H1 (cell line): Measurements from ENCODE around the gene TP73. TPM values are rescaled to one million over a fixed set of nuclear protein-coding genes. Genes with fewer than 3 reads are reported as not detected.

ENCODE experiments used
- CTCF ChIA-PET: fragments of 300-600 bp; sonication (Branson Sonifier 250); formaldehyde crosslinking; loops from one replicate; lab custom pipeline; 2021; ENCODE audit not compliant: partially characterized antibody; lab: Charles Lee
- POLR2A ChIA-PET: fragments of 300-600 bp; sonication (Branson Sonifier 250); formaldehyde crosslinking; loops from one replicate; lab custom pipeline; 2021; ENCODE audit warnings: inconsistent platforms; ENCODE audit not compliant: partially characterized antibody; lab: Charles Lee
- DNase-seq, 2 experiments: peaks; one replicate each; pipeline versions ENCODE4 v3.0.0 to v3.0.0-alpha.2; 2010 to 2022; ENCODE audit warnings: low spot score in 2 of 2, low read depth in 1 of 2, mixed read lengths in 1 of 2
- FAIRE-seq: peaks from 2 replicates; lab custom pipeline; 2011; peaks lifted over from hg19 to GRCh38; lab: Jason Lieb, UNC
- H2AFZ ChIP-seq: 2 replicates; pipeline ENCODE4 v1.8.1; 2012; ENCODE audit warnings: low read length, inconsistent platforms
- H2AK5ac ChIP-seq: 2 replicates; pipeline ENCODE4 v1.6.1; 2013; ENCODE audit warnings: low read depth, low read length
- H2BK120ac ChIP-seq: replicated peaks from 2 replicates; pipeline ENCODE3; 2013; ENCODE audit warnings: low read depth, low read length, inconsistent platforms
- H2BK12ac ChIP-seq: 2 replicates; pipeline ENCODE4 v1.6.1; 2013; ENCODE audit warnings: low read depth, low read length
- H2BK15ac ChIP-seq: 2 replicates; pipeline ENCODE4 v1.6.1; 2013; ENCODE audit warnings: low read length
- H2BK20ac ChIP-seq: 2 replicates; pipeline ENCODE4 v1.6.1; 2013; ENCODE audit warnings: low read length
- H2BK5ac ChIP-seq: 2 replicates; pipeline ENCODE4 v1.6.1; 2013; ENCODE audit warnings: low read depth, low read length
- H3K14ac ChIP-seq: 2 replicates; pipeline ENCODE4 v1.6.1; 2013; ENCODE audit warnings: inconsistent platforms; ENCODE audit not compliant: insufficient read length
- H3K18ac ChIP-seq: 2 replicates; pipeline ENCODE4 v1.6.1; 2013; ENCODE audit warnings: low read length; ENCODE audit errors: extremely low read depth
- H3K23ac ChIP-seq: 2 replicates; pipeline ENCODE4 v1.6.1; 2013; ENCODE audit warnings: inconsistent platforms; ENCODE audit not compliant: insufficient read length
- H3K23me2 ChIP-seq: 2 replicates; pipeline ENCODE4 v1.6.1; 2013; ENCODE audit warnings: low read depth, low read length
- H3K27ac ChIP-seq: 2 replicates; pipeline ENCODE4 v1.6.1; 2011; ENCODE audit warnings: low read depth, low read length, inconsistent platforms
- H3K27me3 ChIP-seq, 4 experiments: replicated peaks in 1 of 4; 1 replicate in 1 of 4; 2 replicates in 3 of 4; pipeline versions ENCODE4 v1.6.1 to v1.8.1; 2011 to 2013; ENCODE audit warnings: low read length in 3 of 4, mild to moderate bottlenecking in 3 of 4, inconsistent platforms in 2 of 4, mixed read lengths in 2 of 4, moderate library complexity in 1 of 4; ENCODE audit not compliant: control insufficient read depth in 3 of 4, insufficient read depth in 3 of 4; ENCODE audit errors: extremely low read depth in 1 of 4
- H3K36me3 ChIP-seq, 4 experiments: 2 replicates each; pipeline versions ENCODE4 v1.6.1 to v1.8.1; 2011 to 2013; ENCODE audit warnings: mild to moderate bottlenecking in 4 of 4, low read length in 3 of 4, moderate library complexity in 2 of 4, control low read depth in 1 of 4, inconsistent platforms in 1 of 4; ENCODE audit not compliant: insufficient read depth in 4 of 4, control insufficient read depth in 2 of 4
- H3K4ac ChIP-seq: replicated peaks from 2 replicates; pipeline ENCODE3; 2013; ENCODE audit warnings: low read length, low read depth, mixed read lengths, inconsistent platforms; ENCODE audit not compliant: insufficient read length
- H3K4me1 ChIP-seq, 4 experiments: replicated peaks in 1 of 4; 1 replicate in 1 of 4; 2 replicates in 3 of 4; pipeline versions ENCODE4 v1.6.1 to v1.8.1; 2011 to 2013; ENCODE audit warnings: low read length in 3 of 4, inconsistent platforms in 2 of 4, mixed read lengths in 1 of 4; ENCODE audit not compliant: insufficient read depth in 4 of 4, control insufficient read depth in 3 of 4
- H3K4me2 ChIP-seq, 2 experiments: 2 replicates each; pipeline versions ENCODE4 v1.6.1 to v1.8.1; 2011 to 2013; ENCODE audit warnings: low read depth in 2 of 2, low read length in 2 of 2, control low read depth in 1 of 2, inconsistent platforms in 1 of 2, mild to moderate bottlenecking in 1 of 2; ENCODE audit not compliant: insufficient read depth in 1 of 2
- H3K4me3 ChIP-seq, 4 experiments: fragments of 200-600, 300-600 bp in 1 of 4; sonication (generic), shearing (Covaris generic), sonication (Bioruptor Twin) in 1 of 4; 2 replicates each; pipeline versions ENCODE4 v1.5.1 to v1.8.1; 2011 to 2016; ENCODE audit warnings: low read length in 4 of 4, low read depth in 3 of 4, control low read depth in 2 of 4, inconsistent platforms in 2 of 4, mild to moderate bottlenecking in 2 of 4, mixed read lengths in 1 of 4, moderate library complexity in 1 of 4; ENCODE audit not compliant: insufficient read depth in 2 of 4; ENCODE audit errors: extremely low read depth in 1 of 4
- H3K56ac ChIP-seq: replicated peaks from 2 replicates; pipeline ENCODE3; 2013; ENCODE audit warnings: low read depth, mild to moderate bottlenecking, mixed read lengths, low read length, inconsistent platforms; ENCODE audit not compliant: insufficient read length
- H3K79me1 ChIP-seq: 2 replicates; pipeline ENCODE4 v1.6.1; 2013; ENCODE audit warnings: low read depth, low read length, control low read depth
- H3K79me2 ChIP-seq, 2 experiments: 2 replicates each; pipeline versions ENCODE4 v1.6.1 to v1.8.1; 2012 to 2013; ENCODE audit warnings: low read length in 2 of 2, mild to moderate bottlenecking in 2 of 2, inconsistent platforms in 1 of 2; ENCODE audit not compliant: insufficient read depth in 2 of 2, control insufficient read depth in 1 of 2
- H3K9ac ChIP-seq, 4 experiments: replicated peaks in 1 of 4; 1 replicate in 1 of 4; 2 replicates in 3 of 4; pipeline versions ENCODE4 v1.6.1 to v1.8.1; 2011 to 2013; ENCODE audit warnings: low read depth in 3 of 4, low read length in 3 of 4, control low read depth in 2 of 4, mild to moderate bottlenecking in 2 of 4, moderate library complexity in 2 of 4, inconsistent platforms in 1 of 4; ENCODE audit errors: extremely low read depth in 1 of 4
- H3K9me3 ChIP-seq, 2 experiments: 2 replicates each; pipeline versions ENCODE4 v1.6.1 to v1.8.1; 2012 to 2013; ENCODE audit warnings: mild to moderate bottlenecking in 2 of 2, moderate library complexity in 2 of 2, control low read depth in 1 of 2, inconsistent platforms in 1 of 2, low read depth in 1 of 2, low read length in 1 of 2, mixed read lengths in 1 of 2; ENCODE audit not compliant: insufficient read depth in 2 of 2
- H4K20me1 ChIP-seq, 2 experiments: replicated peaks in 1 of 2; 2 replicates each; pipeline versions ENCODE3 to v1.8.1; 2011 to 2013; ENCODE audit warnings: inconsistent platforms in 2 of 2, low read length in 2 of 2, mild to moderate bottlenecking in 1 of 2; ENCODE audit not compliant: insufficient read depth in 2 of 2, control insufficient read depth in 1 of 2
- H4K5ac ChIP-seq: 2 replicates; pipeline ENCODE4 v1.6.1; 2013; ENCODE audit warnings: low read length, low read depth, mixed read lengths, inconsistent platforms; ENCODE audit not compliant: insufficient read length
- H4K8ac ChIP-seq: 2 replicates; pipeline ENCODE4 v1.8.0; 2013; ENCODE audit warnings: mild to moderate bottlenecking, moderate library complexity, low read length, inconsistent platforms; ENCODE audit not compliant: insufficient read depth; ENCODE audit errors: extremely low read depth
- H4K91ac ChIP-seq: replicated peaks from 2 replicates; pipeline ENCODE3; 2013; ENCODE audit warnings: low read length, mixed read lengths, inconsistent platforms; ENCODE audit not compliant: insufficient read length
- FOSL1 ChIP-seq: IDR thresholded peaks from 2 replicates; pipeline ENCODE4 v1.6.1; 2011; ENCODE audit warnings: mild to moderate bottlenecking, low read depth, low read length, moderate library complexity; ENCODE audit not compliant: insufficient read depth
- WGBS, 2 experiments: shearing (Covaris generic) in 1 of 2; methylation state at CpG; one replicate each; pipeline versions ENCODE4 v1.1.6 to v1.1.7; 2013 to 2015; ENCODE audit warnings: low lambda C conversion rate in 2 of 2, mixed read lengths in 2 of 2, inconsistent platforms in 1 of 2, low coverage in 1 of 2, missing lambda C conversion rate in 1 of 2; ENCODE audit not compliant: insufficient replicate concordance in 2 of 2, insufficient coverage in 1 of 2, insufficient read length in 1 of 2; ENCODE audit errors: extremely low coverage in 1 of 2, missing lambda C conversion rate in 1 of 2; 5-methylcytosine and 5-hydroxymethylcytosine counted together
- polyA plus RNA-seq, 7 experiments: library from polyadenylated mRNA; depleted of rRNA in 3 of 7; stranded (reverse) in 5 of 7; unstranded in 2 of 7; fragments of >200 nt in 5 of 7; fragments of 200-250 nt in 2 of 7; gene quantifications; 1 replicate in 5 of 7; 2 replicates in 1 of 7; 4 replicates in 1 of 7; pipeline versions ENCODE4 v1.2.1 to v1.2.3, GENCODE V29; 2011 to 2013; ENCODE audit warnings: missing spikeins in 2 of 7, mixed read lengths in 2 of 7
- total RNA-seq: library from RNA; stranded (reverse); fragmentation: NEBNext Ultra II Directional; extraction: Animal tissue kit (Norgen Biotek cat#: 25700); gene quantifications from 2 replicates; pipeline ENCODE4 v1.2.1, GENCODE V29; 2021

TP73 gene
- total and polyA plus RNA-seq, 2 of the 8 experiments (the other 6 are each of a cell fraction or from before 2014, with no cell fraction given): 2.6 to 3.1 TPM

- no peak overlapping the region for H3K9ac ChIP-seq
- H2BK12ac ChIP-seq: no peak overlapping the region
- H3K23me2 ChIP-seq: peaks cover 8% of the 10 kb centered on the region; the same call in 1 of the 2 replicates
- WGBS, 2 experiments: 88% methylated on average over 8 of the region's 8 CpGs; no CpG with 5 or more reads in 1 of the 2 experiments
- H2BK5ac ChIP-seq: peak overlapping the region; percentile 52; the same call in 1 of the 2 replicates
- peaks cover 0 to 8% of the 10 kb centered on the region in 2 experiments for H4K20me1 ChIP-seq
- FAIRE-seq (no peak), DNase-seq (no peak)
- H3K4ac ChIP-seq: no peak overlapping the region
- no peak overlapping the region for H3K27ac ChIP-seq
- H2BK120ac ChIP-seq: no peak overlapping the region
- peaks cover 2% of the 10 kb centered on the region for H3K79me1 ChIP-seq
- H2AK5ac ChIP-seq: peak overlapping the region; percentile 96; the same call in 1 of the 2 replicates
- no peak overlapping the region for H3K23ac ChIP-seq
- H4K91ac ChIP-seq: peak overlapping the region; percentile 61
- no peak for TF ChIP-seq FOSL1
- H3K27me3 ChIP-seq: no peaks in the 10 kb centered on the region
- no peak overlapping the region for H4K8ac ChIP-seq
- no peak overlapping the region for H2AFZ ChIP-seq
- POLR2A ChIA-PET: interaction anchor here (1.3 kb wide), 1 partner anchor 11 kb away, joined by 4 read pairs; no protein-coding TSS in a partner anchor
- no peak overlapping the region for H3K18ac ChIP-seq
- no peak overlapping the region for H3K56ac ChIP-seq
- H3K4me2 ChIP-seq: no peak overlapping the region
- no peak overlapping the region for H3K4me3 ChIP-seq
- H2BK15ac ChIP-seq: no peak overlapping the region
- H4K5ac ChIP-seq: no peak overlapping the region
- H3K36me3 ChIP-seq: no peaks in the 10 kb centered on the region; a peak in 1 of 8 replicates
- H3K79me2 ChIP-seq: peaks cover 0 to 14% of the 10 kb centered on the region in 2 experiments; a peak in 3 of 4 replicates
- no peak overlapping the region for H3K14ac ChIP-seq
- H3K9me3 ChIP-seq: no peaks in the 10 kb centered on the region; a peak in 1 of 4 replicates
- H2BK20ac ChIP-seq: no peak overlapping the region
- H3K4me1 ChIP-seq: peaks cover 0 to 7% (median 3%) of the 10 kb centered on the region in 4 experiments; a peak in 5 of 7 replicates
- CTCF ChIA-PET: interaction anchor here (1.1 to 5.6 kb wide), 5 partner anchors 13 to 86 kb away, joined by 3 to 28 read pairs (median 4); no protein-coding TSS in a partner anchor
These were observed 47.8 kb upstream of the TP73 start for GRCh38 chr1:3604468-3604974.
